Mesendoderm (in vitro differentiated cells): ENCODE data around the gene SMC5.

Experiments
- DNase-seq: peaks from one replicate; pipeline ENCODE4 v3.0.0; 2013
- H2AK5ac ChIP-seq: 2 replicates; pipeline ENCODE4 v1.6.1; 2013; ENCODE audit warnings: low read length, inconsistent platforms
- H2BK120ac ChIP-seq: 2 replicates; pipeline ENCODE4 v1.6.1; 2013; ENCODE audit warnings: low read depth, mild to moderate bottlenecking, low read length, moderate library complexity, mixed read lengths
- H2BK15ac ChIP-seq: replicated peaks from 2 replicates; pipeline ENCODE4 v1.6.1; 2013; ENCODE audit warnings: low read depth, mild to moderate bottlenecking, moderate library complexity
- H2BK5ac ChIP-seq: 2 replicates; pipeline ENCODE4 v1.6.1; 2013; ENCODE audit warnings: low read length, inconsistent platforms
- H3K18ac ChIP-seq: 2 replicates; pipeline ENCODE4 v1.6.1; 2013; ENCODE audit warnings: mild to moderate bottlenecking, low read length, mixed read lengths
- H3K23ac ChIP-seq: one replicate; pipeline ENCODE4 v1.6.1; 2013; ENCODE audit warnings: low read length
- H3K27ac ChIP-seq: 2 replicates; pipeline ENCODE4 v1.5.1; 2013; ENCODE audit warnings: low read depth, mild to moderate bottlenecking, inconsistent platforms, low read length, moderate library complexity
- H3K27me3 ChIP-seq: 2 replicates; pipeline ENCODE4 v1.6.1; 2013; ENCODE audit warnings: low read length, control low read depth, mild to moderate bottlenecking, inconsistent platforms; ENCODE audit not compliant: insufficient read depth, poor library complexity
- H3K36me3 ChIP-seq: 2 replicates; pipeline ENCODE4 v1.6.1; 2013; ENCODE audit warnings: low read length, inconsistent platforms; ENCODE audit not compliant: control insufficient read depth, insufficient read depth
- H3K4ac ChIP-seq: one replicate; pipeline ENCODE4 v1.6.1; 2013; ENCODE audit warnings: low read depth, mild to moderate bottlenecking, low read length, moderate library complexity
- H3K4me1 ChIP-seq: 2 replicates; pipeline ENCODE4 v1.6.1; 2013; ENCODE audit warnings: low read depth, low read length, inconsistent platforms; ENCODE audit not compliant: control insufficient read depth
- H3K4me2 ChIP-seq: 2 replicates; pipeline ENCODE4 v1.6.1; 2013; ENCODE audit warnings: low read length
- H3K4me3 ChIP-seq: 2 replicates; pipeline ENCODE4 v1.5.1; 2013; ENCODE audit warnings: mild to moderate bottlenecking, low read length
- H3K56ac ChIP-seq: one replicate; pipeline ENCODE4 v1.6.1; 2013; ENCODE audit warnings: low read length
- H3K79me1 ChIP-seq: 2 replicates; pipeline ENCODE4 v1.6.1; 2013; ENCODE audit warnings: low read length, inconsistent platforms
- H3K79me2 ChIP-seq: 2 replicates; pipeline ENCODE4 v1.6.1; 2013; ENCODE audit warnings: mild to moderate bottlenecking, low read length; ENCODE audit not compliant: control insufficient read depth, insufficient read depth
- H3K9ac ChIP-seq: 2 replicates; pipeline ENCODE4 v1.6.1; 2013; ENCODE audit warnings: low read length, inconsistent platforms
- H4K5ac ChIP-seq: one replicate; pipeline ENCODE4 v1.6.1; 2013; ENCODE audit warnings: low read length
- H4K8ac ChIP-seq: one replicate; pipeline ENCODE4 v1.6.1; 2013; ENCODE audit warnings: low read depth, mild to moderate bottlenecking, control low read depth, low read length, moderate library complexity
- WGBS: extraction: QIAGEN DNeasy Blood & Tissue Kit; methylation state at CpG from one replicate; pipeline ENCODE4 v1.1.7; 2013; ENCODE audit warnings: low lambda C conversion rate, missing lambda C conversion rate; ENCODE audit not compliant: insufficient coverage; ENCODE audit errors: extremely low coverage; 5-methylcytosine and 5-hydroxymethylcytosine counted together

Gene SMC5

GRCh38 chr9:70291446-70291845 lies 32.7 kb downstream of the SMC5 start:
- Histone ChIP-seq H3K4me3 (no peak overlapping the region), H3K79me1 (no peaks in the 10 kb centered on the region), H3K4ac (no peak overlapping the region), H3K27ac (no peak overlapping the region), H2BK15ac (no peak overlapping the region), H3K4me1 (no peaks in the 10 kb centered on the region), H4K5ac (no peak overlapping the region), H3K4me2 (no peak overlapping the region), H4K8ac (no peak overlapping the region), H3K9ac (no peak overlapping the region), H3K36me3 (no peaks in the 10 kb centered on the region), H2BK120ac (no peak overlapping the region), H3K23ac (no peak overlapping the region), H2AK5ac (no peak overlapping the region), H3K18ac (no peak overlapping the region), H3K79me2 (no peaks in the 10 kb centered on the region), H2BK5ac (no peak overlapping the region), H3K27me3 (no peaks in the 10 kb centered on the region), H3K56ac (no peak overlapping the region)
- WGBS = no CpG with 5 or more reads among the region's 1 CpG
- peak; percentile 2 for DNase-seq

- DNase-seq = no peak
- Histone ChIP-seq H4K5ac (no peak overlapping the region), H2BK5ac (no peak overlapping the region), H2BK15ac (no peak overlapping the region), H3K4ac (no peak overlapping the region), H2BK120ac (no peak overlapping the region), H4K8ac (no peak overlapping the region), H3K18ac (no peak overlapping the region), H3K23ac (no peak overlapping the region), H3K36me3 (no peaks in the 10 kb centered on the region), H3K4me2 (no peak overlapping the region), H3K9ac (no peak overlapping the region), H3K27me3 (no peaks in the 10 kb centered on the region), H3K56ac (no peak overlapping the region), H3K4me3 (no peak overlapping the region), H3K79me2 (no peaks in the 10 kb centered on the region), H3K4me1 (no peaks in the 10 kb centered on the region), H2AK5ac (no peak overlapping the region), H3K27ac (no peak overlapping the region), H3K79me1 (no peaks in the 10 kb centered on the region)
- WGBS = no CpG with 5 or more reads among the region's 1 CpG
Observed at GRCh38 chr9:70292253-70292652, 33.5 kb downstream of the SMC5 start.

- no peak overlapping the region for H3K18ac ChIP-seq
- no peak overlapping the region for H3K4me3 ChIP-seq
- H3K79me2 ChIP-seq = no peaks in the 10 kb centered on the region
- no peak overlapping the region for H3K23ac ChIP-seq
- H2BK5ac ChIP-seq = no peak overlapping the region
- no CpG with 5 or more reads among the region's 1 CpG for WGBS
- H3K4me1 ChIP-seq = no peaks in the 10 kb centered on the region
- no peak overlapping the region for H2AK5ac ChIP-seq
- no peak overlapping the region for H3K9ac ChIP-seq
- H4K8ac ChIP-seq = no peak overlapping the region
- no peak overlapping the region for H2BK120ac ChIP-seq
- no peaks in the 10 kb centered on the region for H3K36me3 ChIP-seq
- H4K5ac ChIP-seq = no peak overlapping the region
- no peak overlapping the region for H3K27ac ChIP-seq
- DNase-seq = no peak
- H3K79me1 ChIP-seq = no peaks in the 10 kb centered on the region
- no peak overlapping the region for H2BK15ac ChIP-seq
- no peak overlapping the region for H3K4ac ChIP-seq
- no peak overlapping the region for H3K4me2 ChIP-seq
- H3K27me3 ChIP-seq = no peaks in the 10 kb centered on the region
- H3K56ac ChIP-seq = no peak overlapping the region
Observed at GRCh38 chr9:70293214-70293613, 34.4 kb downstream of the SMC5 start.

- WGBS = no CpG with 5 or more reads among the region's 1 CpG
- no peak for DNase-seq
- H3K23ac ChIP-seq = no peak overlapping the region
Observed at GRCh38 chr9:70297141-70297540, 38.4 kb downstream of the SMC5 start.

GRCh38 chr9:70298245-70298771 lies 39.5 kb downstream of the SMC5 start:
- no peaks in the 10 kb centered on the region for H3K79me2 ChIP-seq
- no peak overlapping the region for H4K8ac ChIP-seq
- H3K27me3 ChIP-seq = no peaks in the 10 kb centered on the region
- H3K4me1 ChIP-seq = no peaks in the 10 kb centered on the region
- no CpG with 5 or more reads among the region's 1 CpG for WGBS
- H4K5ac ChIP-seq = no peak overlapping the region
- H3K27ac ChIP-seq = no peak overlapping the region
- no peak overlapping the region for H3K4ac ChIP-seq
- peaks cover 1% of the 10 kb centered on the region for H3K36me3 ChIP-seq
- no peak overlapping the region for H2BK120ac ChIP-seq
- no peak overlapping the region for H3K23ac ChIP-seq
- H3K4me3 ChIP-seq = no peak overlapping the region
- no peak overlapping the region for H3K9ac ChIP-seq
- H3K4me2 ChIP-seq = no peak overlapping the region
- H2AK5ac ChIP-seq = no peak overlapping the region
- no peak overlapping the region for H3K18ac ChIP-seq
- no peak overlapping the region for H2BK5ac ChIP-seq
- H2BK15ac ChIP-seq = no peak overlapping the region
- no peak for DNase-seq
- no peaks in the 10 kb centered on the region for H3K79me1 ChIP-seq
- H3K56ac ChIP-seq = no peak overlapping the region

More at GRCh38 chr9:70297141-70297540, 38.4 kb downstream of the SMC5 start:
- no peak overlapping the region for H3K4me2 ChIP-seq
- no peak overlapping the region for H3K4me3 ChIP-seq
- H2AK5ac ChIP-seq = no peak overlapping the region
- H3K27me3 ChIP-seq = no peaks in the 10 kb centered on the region
- H4K5ac ChIP-seq = no peak overlapping the region
- no peaks in the 10 kb centered on the region for H3K79me2 ChIP-seq
- H3K56ac ChIP-seq = no peak overlapping the region
- no peak overlapping the region for H3K4ac ChIP-seq
- no peak overlapping the region for H3K9ac ChIP-seq
- H2BK15ac ChIP-seq = no peak overlapping the region
- H3K4me1 ChIP-seq = no peaks in the 10 kb centered on the region
- H3K79me1 ChIP-seq = no peaks in the 10 kb centered on the region
- H2BK120ac ChIP-seq = no peak overlapping the region
- H3K18ac ChIP-seq = no peak overlapping the region
- H4K8ac ChIP-seq = no peak overlapping the region
- H3K36me3 ChIP-seq = peaks cover 1% of the 10 kb centered on the region
- no peak overlapping the region for H2BK5ac ChIP-seq
- no peak overlapping the region for H3K27ac ChIP-seq

GRCh38 chr9:70303268-70303667 lies 44.5 kb downstream of the SMC5 start:
- Histone ChIP-seq H3K4me2 (no peak overlapping the region), H4K5ac (no peak overlapping the region), H3K9ac (no peak overlapping the region), H3K23ac (no peak overlapping the region), H3K27me3 (no peaks in the 10 kb centered on the region), H3K56ac (no peak overlapping the region), H2BK15ac (no peak overlapping the region), H3K27ac (no peak overlapping the region), H3K4me3 (no peak overlapping the region), H2AK5ac (no peak overlapping the region), H3K18ac (no peak overlapping the region), H3K4me1 (no peaks in the 10 kb centered on the region), H3K4ac (no peak overlapping the region), H2BK120ac (no peak overlapping the region), H3K79me1 (no peaks in the 10 kb centered on the region), H3K36me3 (peaks cover 1% of the 10 kb centered on the region), H4K8ac (no peak overlapping the region), H3K79me2 (no peaks in the 10 kb centered on the region), H2BK5ac (no peak overlapping the region)
- DNase-seq = no peak
- WGBS = 100% methylated on average over 1 of the region's 5 CpGs
